DMS79 (cell line): ENCODE results near the gene MEGF6.

Source experiments
- DNase-seq: peaks from one replicate; lab custom pipeline; 2025; lab: John Stamatoyannopoulos, UW

The MEGF6 gene

DNA sequence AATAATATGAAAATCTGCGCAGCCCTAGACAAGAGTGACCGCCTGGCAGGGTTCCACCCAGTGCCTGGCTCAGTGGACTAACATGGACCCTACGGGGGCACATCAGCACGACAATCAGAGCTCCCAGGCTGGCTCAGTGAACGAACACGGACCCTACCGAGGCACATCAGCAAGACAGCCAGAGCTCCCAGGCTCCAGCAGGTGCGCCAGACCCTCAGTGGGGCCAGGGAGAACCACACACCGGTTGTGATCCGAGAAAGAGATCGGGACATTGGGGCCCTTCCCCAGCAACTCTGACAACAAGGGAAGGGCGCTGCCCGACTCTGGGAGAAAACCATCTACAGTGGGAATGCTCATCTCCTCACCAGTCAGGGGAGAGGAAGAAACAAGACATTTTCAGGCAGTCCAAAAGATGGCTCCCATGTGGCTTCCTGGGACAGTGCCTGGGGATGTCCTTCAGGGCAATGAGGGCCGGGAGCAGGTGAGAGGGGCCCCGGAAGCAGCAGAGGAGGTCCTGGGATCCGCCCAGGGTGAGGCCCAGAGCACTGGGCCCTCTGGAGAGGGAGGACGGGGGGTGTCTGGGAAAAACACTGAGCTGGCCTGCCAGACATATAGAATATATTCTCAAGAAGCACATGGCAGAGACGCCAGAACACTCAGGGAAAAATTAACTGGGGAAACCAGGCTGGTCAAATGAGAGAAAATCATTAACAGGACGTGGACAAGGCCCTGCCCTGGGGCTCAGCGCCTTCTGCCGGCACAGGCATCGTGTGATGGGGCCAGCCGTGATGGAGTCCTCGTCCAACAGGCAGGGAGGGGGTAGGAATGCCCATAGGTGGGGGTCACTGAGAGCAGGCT lies 152.0 kb downstream of the MEGF6 start:
- DNase-seq: no peak

DNA sequence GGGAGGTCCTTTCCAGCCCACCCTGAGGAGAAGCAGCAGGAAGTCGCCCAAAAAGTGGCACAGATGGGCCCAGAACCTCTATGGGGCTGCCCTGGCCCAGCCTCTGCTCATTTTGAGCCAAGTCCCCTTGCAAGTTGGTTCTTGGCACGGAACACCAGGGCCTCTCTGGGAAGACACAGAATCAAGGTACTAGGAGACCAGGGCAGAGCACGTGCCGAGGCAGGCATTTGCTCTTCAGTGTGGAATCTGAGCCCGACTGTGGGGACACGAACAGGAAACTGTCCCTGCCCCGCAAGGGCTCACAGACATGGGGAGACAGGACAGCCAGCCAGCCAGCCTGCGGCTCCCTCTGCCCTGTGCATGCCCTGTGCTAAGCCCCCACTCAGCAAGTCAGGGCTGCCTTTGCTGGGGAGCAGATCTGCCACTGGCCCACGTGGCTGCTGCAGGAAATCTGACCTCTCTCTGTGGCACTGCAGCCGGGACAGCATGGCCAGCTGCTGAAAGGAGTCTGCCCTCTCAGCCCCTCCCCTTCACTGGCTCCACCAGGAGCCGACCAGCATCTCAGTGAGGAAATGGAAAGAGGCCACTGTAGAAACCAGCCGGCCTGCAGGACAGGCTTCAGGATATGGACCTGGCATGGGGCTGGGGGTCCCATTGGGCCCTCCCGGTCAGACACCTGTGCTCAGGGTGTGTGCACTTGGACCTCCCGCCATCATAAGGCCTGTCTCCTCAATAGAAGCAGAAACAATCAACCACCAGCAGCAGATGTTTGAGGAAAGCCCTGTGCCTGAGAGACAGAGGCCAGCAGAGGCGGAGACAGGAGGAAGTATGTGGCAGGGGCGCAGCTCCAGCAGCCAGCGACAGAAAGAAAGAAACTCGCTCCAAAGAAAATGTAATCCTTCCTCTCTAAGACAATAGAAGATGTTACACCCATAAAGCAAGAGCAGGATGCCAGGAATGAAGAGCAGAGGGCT lies 153.1 kb downstream of the MEGF6 start:
- DNase-seq: no peak

DNA sequence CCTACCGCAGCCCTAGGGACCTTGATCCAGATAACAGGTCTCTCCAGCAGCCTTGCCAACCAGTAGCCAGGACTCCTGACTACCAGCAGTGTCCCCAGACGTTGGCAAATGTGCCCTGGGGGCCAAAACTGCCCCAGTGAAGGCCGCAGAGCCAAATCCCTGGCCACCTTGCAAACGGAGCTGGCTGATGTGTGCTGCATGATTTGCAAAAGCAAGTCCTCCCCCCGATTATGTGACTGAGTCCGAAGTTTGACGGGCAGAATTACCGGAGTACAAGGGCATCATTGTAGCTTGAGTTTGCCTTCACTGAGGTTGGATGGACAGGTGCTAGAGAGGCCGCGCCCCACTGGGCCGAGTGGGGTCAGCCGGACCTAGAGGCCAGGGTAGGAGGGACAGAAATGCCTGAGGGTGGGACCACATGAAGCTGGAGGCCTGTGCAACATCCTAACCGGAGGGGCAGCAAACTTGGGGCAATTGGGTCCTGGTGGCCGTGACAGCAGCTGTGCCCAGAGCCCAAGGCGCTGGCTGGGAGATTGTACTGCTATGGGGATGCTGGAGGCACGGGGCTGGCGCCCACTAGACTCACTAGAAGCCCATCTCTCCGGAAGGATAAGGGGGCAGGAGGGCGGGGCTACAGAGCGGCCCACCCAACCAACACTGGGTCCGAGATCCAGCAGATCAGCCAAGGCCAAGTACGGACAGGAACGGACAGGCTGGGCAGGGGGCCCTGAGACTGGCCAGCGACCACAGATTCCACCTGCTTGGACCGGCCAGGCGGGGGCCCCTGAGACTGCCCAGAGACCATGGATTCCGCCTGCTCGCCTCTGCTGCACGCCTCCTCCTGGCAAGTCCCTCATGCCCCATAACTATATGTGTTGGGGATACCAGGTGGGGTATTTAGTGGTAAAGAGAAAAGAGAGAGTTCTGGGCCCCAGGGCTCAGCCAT lies 154.1 kb downstream of the MEGF6 start:
- no peak for DNase-seq

DNA sequence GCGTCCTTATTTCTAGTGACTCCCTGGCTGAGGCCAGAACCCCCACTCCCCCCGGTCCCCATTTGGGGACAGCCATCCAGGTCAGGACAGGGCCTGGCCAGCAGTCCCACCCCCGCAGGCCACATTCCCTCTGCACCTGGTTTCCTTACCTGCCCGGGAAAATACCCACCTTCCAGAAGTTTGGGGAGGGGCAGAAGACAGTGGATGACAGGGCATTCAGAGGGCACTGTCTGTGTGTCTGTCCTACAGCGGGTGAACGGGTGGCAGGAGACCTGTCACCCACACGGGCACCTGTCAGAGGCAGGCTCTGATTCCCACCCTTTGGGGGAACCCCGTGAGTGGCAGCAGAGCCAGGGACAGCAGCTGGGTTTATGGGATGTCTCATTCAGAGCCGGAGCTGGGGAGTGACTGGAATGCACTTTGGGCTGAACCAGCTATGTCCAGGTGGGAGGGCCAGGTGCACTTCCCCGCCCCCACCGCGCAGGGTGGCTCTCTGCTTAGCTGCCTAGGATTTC lies 154.8 kb downstream of the MEGF6 start:
- no peak for DNase-seq

DNA sequence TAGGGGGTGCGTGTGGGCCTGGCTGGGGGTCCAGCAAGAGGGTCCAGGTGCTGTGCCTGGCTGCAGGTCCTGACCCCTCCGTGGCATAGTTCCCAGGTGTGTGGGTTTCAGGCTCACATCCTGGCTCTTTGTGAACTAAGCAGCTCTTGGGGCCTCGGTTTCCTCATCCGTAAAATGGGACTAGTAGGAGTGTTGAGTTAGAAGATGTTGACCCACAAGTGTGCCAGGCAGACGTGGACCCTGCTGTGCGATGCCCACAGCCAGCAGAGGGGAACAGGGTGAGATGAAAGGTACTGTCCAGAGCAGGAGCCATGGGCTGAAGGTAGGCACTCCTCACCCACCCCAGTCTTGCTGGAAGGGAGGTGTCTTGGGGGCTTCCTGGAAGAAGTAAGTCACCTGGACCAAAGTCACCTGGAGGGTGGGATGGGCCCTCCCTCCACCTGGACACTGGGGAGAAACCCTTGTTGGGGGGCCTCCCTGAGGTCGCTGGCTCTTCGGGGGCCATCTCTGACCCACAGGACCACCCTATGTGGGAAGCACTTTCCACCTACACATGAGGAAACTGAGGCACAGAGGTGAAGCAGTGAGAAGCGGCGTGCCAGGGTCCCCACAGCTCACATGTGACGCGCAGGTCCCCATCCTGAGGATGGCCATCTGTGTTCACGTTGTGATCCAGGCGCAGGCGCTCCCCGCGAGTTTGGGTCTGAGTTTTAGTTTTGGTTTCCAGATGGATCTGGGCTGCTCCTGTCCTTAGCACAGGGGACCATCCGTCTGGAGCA lies 155.4 kb downstream of the MEGF6 start:
- no peak for DNase-seq

DNA sequence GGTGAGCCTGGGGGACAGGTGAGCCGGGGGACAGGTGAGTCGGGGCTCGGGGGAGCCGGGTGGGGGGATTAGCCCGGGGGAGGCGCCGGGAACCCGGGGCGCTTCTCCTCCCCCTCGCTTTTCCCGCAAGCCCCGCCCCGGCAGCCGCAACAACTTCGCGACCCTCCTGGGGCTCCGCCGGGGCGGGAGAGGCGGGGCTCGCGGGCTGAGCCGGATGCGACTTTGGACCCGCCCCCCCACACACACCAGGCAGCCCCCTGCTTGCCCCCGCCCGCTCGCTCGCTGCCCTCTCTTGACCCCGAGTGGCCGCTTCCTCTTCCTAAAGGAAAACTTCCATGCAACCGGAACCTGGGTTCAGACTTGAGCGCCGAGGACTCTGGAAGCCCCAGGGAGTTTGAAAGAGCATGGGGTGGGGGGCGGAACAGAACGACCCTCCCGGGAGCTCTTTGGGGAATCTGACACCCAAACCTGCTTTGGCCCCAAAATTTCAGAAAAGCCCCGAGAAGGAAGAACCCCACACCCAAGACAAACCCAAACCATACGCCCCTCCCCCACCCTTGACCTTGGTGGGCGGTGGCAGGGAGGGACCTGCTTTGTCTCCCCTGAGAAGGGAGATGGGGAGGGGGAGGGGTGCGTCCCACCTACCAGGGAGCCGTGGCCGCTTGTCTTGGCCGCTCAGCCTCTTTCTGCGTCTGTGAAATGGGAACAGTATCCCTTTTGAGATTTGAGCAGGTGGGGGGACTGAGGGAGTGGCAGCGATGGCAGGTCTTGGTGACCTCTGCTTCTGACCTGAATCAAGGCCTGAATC lies 156.3 kb downstream of the MEGF6 start:
- peak; percentile 43 for DNase-seq

DNA sequence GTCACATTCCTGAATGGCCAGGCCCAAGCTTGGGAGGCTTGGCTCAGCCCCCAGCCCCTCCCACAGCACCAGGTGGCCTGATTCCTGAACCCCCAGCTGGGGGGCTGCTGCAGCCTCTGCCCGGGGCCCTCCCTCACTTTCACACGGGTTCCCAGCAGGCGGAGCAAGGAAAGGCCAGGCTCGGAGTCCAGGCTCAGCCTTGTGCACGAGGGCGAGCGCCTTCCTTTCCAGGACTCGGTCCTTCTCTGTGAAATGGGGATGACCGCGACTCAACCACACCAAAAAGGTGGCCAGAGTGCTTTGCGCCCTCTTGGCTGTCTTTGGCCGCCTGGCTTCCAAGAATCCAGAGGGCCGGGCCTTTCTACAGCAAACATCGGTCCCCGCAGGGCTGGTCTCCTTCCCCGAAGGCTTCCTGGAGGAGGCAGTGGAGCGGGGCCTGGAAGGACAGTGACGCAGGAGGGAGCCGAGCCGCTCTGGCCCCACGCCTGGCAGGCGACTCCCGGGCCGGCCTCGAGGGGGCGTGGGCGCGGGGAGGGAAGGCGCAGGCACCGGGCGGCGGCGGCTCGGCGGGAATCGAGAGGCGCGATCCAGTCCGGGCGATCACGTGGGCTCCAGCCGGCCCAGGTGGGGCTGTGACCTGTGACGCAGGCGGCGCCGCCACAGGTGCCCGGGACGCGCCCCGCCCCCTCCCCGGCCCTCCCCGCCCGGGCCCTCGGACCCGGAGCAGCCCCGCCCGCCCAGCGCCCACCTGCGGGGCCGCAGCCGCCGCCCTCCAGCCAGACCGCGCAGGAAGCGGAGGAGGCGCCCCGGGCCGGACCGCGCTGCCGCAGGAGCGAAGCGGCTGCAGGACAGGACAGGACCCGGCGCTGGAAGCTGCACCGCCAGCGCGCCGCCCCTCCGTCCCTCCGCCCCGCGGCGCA lies 157.2 kb downstream of the MEGF6 start, which contains the start of gene ARHGEF16:
ARHGEF16 (plus strand) TSS at position 775 of the 920 bp plus-strand sequence. CDS start 8,420 bp downstream, outside the sequence.
- peak; percentile 80 for DNase-seq

DNA sequence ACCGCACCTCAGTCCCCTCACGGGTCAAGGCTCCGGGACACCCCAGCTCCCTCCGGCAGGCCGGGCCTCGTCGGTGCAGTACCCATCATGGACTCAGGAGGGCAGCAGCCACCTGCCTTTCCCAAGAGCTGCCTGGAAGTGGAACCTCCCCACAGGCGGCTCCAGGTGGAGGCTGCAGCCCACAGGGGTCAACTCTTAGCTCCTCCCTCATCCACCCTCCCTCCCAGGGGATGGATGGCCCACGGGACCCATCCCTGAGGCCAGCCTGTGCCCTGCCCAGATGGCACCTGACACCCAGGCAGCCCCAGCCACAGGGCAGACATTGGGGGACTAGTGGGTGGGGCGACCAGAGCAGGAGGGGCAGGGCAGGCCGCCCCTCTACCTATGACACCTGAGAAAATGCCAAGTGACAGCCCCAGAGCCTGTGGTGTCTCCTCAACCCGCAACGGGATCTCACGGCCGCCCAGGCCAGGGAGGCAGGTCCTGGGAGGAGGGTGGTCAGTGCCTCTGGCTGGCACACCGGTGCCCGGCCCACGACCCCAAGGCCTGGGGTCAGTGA lies 158.0 kb downstream of the MEGF6 start:
- peak; percentile 71 for DNase-seq

DNA sequence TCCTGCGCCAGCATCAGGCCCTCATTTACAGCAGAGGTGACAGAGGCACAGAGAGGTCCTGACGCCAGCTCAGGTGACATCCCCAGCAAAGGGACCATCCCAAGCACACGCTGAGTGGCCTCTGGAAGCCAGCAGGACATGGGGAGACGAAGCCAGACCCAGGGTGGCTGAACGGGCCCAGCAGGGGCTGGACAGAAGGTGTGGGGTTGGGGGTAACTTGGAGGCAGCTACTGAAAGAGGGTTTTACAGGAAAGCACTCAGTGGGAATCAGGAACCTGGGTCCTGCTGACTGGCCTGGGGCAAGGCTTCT lies 158.5 kb downstream of the MEGF6 start:
- DNase-seq: no peak

DNA sequence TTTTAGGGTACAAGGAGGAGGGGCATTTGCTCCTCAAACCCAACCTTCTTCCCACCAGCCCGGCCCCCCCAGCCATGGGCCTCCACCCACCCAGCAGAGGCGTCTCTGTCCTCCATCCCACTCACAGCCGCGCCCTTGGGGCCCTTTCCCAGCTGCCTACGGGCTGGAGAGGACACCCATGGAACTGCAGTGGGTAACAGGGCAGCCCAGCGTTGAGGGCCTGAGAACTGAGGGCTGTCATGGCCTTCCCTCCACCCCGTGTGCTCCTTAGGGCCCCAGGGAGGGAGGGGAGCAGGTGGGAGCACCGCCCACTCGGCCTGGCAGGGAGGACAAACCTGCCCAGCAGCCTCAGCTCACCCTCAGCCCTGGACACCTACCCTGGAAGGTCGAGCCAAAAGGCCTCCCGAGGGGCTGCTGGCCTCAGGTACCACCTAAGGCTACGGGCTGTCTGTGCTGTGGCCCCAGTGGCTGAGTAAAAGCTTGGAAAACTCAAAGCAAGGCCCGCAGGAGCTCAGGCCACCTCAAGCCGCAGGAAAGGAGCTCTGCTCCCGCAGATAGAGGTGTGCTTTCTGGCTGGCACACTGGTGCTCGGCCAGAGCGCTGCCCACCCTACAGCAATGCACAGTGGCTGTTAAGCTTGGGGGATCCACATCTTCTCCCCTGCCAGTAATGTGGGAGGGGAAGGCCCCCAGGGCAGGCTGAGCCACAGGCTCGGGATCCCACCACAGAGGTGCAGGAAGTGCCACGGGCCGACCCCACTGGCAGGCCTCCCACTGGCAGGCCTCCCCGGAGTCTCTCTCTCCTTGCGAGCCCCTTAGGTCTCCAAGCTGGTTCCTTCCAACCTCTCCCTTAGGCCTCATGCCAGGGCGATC lies 159.1 kb downstream of the MEGF6 start:
- DNase-seq: no peak

DNA sequence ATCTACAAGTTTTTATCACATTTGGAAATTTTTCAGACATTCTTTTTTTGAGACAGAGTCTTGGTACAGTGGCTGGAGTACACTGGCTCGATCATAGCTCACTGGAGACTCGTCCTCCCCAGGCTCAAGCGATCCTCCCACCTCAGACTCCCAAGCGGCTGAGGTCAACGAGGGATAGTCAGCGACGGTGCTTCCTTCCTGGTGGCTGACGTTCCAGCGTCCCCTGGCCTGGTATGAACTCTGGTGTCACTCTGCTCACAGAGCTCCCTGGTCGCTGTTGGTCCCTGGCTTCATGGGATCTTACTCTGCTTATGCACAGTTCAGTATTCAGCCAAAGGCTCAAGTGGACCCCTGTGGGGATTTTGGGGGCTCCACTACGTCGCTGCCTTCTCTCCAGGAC lies 160.3 kb downstream of the MEGF6 start:
- no peak for DNase-seq

DNA sequence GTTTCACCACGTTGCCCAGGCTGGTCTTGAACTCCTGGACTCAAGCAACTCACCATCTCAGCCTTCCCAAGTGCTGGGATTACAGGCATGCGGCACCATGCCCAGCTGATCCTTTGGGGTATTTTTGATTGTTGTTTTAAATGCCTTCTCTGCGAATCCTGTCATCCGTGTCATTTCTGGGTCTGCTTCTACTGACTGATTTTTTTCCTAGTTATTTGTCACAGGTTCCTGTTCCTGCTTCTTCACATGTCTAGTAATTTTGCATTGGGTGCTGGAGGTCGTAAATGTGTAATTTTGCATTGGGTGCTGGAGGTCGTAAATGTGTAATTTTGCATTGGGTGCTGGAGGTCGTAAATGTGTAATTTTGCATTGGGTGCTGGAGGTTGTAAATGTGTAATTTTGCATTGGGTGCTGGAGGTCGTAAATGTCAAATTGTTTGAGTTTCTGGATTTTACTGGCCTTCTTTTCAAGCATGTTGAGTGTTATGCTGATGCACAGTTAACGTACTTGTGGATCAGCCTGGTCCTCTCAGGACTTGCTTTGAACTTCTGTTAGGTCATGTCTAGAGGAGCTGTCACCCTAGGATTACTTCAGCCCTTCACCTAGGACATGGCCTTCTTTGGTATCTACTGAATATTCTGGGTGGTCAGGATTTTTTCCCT lies 161.0 kb downstream of the MEGF6 start:
- DNase-seq: no peak

DNA sequence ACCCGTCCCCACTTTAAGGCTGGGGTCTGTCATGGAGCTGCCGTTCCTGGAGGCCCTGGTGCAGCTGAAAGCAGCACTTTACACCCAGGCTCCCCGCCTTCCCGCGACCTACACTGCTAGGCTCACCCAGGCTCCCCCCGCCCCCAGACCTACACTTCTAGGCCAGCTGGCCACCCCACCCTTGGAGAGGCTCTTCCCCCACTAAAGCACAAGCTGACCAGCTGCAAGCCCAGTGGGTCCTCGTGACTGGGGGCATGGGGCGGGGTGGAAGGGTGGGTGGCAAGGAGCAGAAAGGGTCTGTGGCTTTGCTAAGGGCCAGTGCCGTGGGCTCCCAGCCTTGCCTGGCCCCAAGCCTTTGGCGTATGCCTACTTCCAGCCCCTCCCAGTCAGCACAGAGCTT lies 166.6 kb downstream of the MEGF6 start:
- no peak for DNase-seq

DNA sequence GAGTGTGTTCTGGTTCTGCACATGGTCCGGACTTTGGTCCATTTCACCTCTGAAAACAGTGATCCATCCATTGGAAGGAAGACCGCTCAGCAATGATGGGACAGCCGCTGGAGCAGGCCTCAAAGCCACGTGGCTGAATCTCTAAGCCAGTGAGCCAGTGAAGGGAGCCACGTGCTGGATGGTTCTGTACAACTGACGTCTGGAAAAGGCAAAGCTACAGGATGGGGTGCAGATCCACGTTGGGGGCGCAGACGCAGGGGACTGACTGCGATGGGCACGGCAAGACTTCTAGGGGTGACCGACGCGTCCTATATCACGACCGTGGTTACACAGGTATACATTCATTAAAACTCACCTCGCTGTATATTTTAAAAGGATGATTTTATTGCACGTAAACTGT lies 167.0 kb downstream of the MEGF6 start:
- no peak for DNase-seq

DNA sequence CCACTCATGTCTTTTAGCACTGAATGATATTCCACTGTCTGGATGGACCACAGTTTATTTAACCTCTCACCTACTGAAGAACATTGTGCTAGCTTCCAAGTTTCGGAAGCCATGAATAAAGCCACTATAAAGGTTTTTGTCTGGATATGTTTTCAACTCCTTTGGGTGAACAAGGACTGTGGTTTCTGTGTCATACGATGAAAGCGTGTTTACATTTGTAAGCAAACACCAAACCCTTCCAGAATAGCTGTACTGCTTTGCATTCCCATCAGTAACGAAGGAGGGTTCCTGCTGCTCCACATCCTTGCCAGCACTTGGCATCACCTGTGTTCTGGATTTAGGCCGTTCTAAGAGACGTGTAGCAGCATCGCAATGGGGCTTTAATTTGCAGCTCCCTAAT lies 167.5 kb downstream of the MEGF6 start:
- DNase-seq: no peak

DNA sequence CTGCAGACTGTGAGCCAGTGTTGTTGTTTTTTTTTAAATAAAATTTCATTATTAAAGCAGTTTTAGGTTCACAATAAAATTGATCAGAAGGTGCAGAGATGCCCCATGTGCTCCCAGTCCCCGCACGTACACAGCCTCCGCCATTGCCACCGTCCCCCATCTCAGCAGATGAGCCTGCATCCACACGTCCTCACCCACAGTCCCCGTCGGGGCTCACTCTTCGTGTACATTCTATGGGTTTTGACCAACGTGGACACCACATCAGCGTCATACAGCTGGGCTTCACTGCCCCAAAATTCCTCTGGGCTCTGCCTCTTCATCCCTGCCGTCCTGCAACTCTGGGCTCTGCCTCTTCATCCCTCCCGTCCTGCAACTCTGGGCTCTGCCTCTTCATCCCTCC lies 168.4 kb downstream of the MEGF6 start:
- no peak for DNase-seq

DNA sequence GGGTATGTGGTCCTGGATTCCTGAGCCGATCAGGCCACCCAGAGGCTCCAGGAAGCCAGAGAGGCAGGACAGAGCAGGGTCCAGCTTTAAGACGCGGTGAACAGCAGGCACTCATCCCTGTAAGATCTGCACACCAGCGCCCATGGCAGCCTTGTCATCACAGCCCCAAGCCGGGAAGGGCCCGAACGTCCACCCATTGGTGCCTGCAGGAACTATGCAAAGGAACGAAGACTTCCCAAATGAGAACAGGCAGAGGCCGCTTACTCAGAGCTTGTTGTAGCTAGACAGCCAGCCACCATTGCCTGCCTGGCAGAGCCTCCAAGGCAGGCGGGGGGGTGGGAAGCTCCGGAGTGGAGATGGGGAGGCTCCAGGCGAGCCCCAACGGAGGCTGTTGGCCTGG lies 169.0 kb downstream of the MEGF6 start:
- no peak for DNase-seq
